ENCODE measurements around the gene CACNA1D. TPM values are rescaled to one million over a fixed set of nuclear protein-coding genes. Genes with fewer than 3 reads are reported as not detected.

Gene CACNA1D
- total RNA-seq, 1 experiment from 2014 or later, result not detected

DNA sequence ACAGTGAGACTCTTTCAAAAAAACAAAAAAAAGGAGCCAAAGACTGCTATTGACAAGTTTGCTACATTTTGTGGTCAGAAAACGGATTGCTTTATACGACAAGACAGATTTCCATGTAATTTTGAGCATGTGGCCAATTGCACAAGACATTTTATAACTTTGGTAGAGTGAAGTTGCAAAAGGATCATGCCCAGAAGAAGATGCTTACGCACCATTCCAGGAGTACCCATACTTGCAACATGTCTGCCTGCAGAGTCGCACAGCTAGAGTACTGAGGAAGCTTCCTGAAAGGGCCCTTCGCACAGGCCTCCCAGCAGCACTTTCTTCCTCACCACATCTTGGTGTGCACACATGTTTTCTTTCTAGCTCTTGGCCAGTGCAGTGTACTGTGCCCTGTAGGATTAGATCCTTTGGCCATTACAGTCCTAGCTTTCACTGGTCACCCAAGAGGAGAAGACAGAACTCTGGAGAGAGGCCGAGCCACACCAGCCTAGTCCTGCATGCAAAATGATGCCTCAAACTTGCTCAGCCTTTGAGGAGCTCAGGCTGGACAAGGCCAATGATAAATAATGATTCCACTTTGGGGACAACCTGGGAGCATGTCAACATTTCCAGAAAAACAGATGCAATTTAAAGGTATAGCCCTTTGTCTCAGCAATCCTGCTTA lies 340.2 kb downstream of the CACNA1D start:
- Histone ChIP-seq H3K4me3 (ENCODE audit: low read depth, low read length, poor library complexity, severe bottlenecking) (no peak overlapping the region), H3K27ac (ENCODE audit: low read depth, low read length, poor library complexity, severe bottlenecking) (no peak overlapping the region), H3K27me3 (replicated peaks; ENCODE audit: insufficient read depth, low read depth, low read length, poor library complexity) (no peaks in the 10 kb centered on the region), H3K4me1 (ENCODE audit: insufficient read depth, low read length, poor library complexity, severe bottlenecking) (no peaks in the 10 kb centered on the region), H3K36me3 (ENCODE audit: insufficient read depth, low read length, poor library complexity, severe bottlenecking) (no peaks in the 10 kb centered on the region), H3K9me3 (ENCODE audit: low read depth, low read length, poor library complexity, severe bottlenecking) (no peaks in the 10 kb centered on the region)
- ChIA-PET POLR2A (ENCODE audit: low non-redundant PET) (no interaction called here), CTCF (no interaction called here)
- DNase-seq (ENCODE audit: low spot score), result no peak
- TF ChIP-seq, protein P1, sequence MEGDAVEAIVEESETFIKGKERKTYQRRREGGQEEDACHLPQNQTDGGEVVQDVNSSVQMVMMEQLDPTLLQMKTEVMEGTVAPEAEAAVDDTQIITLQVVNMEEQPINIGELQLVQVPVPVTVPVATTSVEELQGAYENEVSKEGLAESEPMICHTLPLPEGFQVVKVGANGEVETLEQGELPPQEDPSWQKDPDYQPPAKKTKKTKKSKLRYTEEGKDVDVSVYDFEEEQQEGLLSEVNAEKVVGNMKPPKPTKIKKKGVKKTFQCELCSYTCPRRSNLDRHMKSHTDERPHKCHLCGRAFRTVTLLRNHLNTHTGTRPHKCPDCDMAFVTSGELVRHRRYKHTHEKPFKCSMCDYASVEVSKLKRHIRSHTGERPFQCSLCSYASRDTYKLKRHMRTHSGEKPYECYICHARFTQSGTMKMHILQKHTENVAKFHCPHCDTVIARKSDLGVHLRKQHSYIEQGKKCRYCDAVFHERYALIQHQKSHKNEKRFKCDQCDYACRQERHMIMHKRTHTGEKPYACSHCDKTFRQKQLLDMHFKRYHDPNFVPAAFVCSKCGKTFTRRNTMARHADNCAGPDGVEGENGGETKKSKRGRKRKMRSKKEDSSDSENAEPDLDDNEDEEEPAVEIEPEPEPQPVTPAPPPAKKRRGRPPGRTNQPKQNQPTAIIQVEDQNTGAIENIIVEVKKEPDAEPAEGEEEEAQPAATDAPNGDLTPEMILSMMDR (conservative IDR thresholded peaks at IDR 0.05; ENCODE audit: low read depth, low read length), result no peak
- no peak for TF ChIP-seq EZH2 (IDR thresholded peaks at IDR 0.05; ENCODE audit: borderline replicate concordance, low read depth, low read length, poor library complexity, severe bottlenecking)
- no TSS peak for BruUV-seq (replicated peaks)
- intact Hi-C loops (cut with micrococcal nuclease; ENCODE audit: unreplicated experiment), result no loop called here

DNA sequence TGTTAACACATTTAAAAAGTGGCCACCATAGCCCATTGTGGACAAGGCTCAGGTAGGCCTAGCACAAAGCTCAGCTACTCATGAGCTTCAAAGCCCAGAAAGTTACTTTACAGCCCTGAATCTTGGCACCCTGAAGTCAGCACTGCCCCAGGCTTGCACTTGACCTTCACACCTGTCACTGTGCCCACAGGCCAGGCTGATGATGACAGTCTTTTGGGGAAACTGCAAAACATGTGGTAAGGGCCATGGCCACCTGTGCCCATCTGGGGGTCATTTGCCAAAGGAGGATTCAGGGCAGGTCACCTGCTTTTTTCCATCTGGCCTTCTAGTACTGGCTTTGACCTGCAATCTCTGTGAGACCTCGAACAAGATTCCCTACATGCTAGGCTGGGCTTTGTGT lies 340.8 kb downstream of the CACNA1D start:
- Histone ChIP-seq H3K27ac (ENCODE audit: low read depth, low read length, poor library complexity, severe bottlenecking) (no peak overlapping the region), H3K4me1 (ENCODE audit: insufficient read depth, low read length, poor library complexity, severe bottlenecking) (no peaks in the 10 kb centered on the region), H3K27me3 (replicated peaks; ENCODE audit: insufficient read depth, low read depth, low read length, poor library complexity) (no peaks in the 10 kb centered on the region), H3K4me3 (ENCODE audit: low read depth, low read length, poor library complexity, severe bottlenecking) (no peak overlapping the region), H3K9me3 (ENCODE audit: low read depth, low read length, poor library complexity, severe bottlenecking) (no peaks in the 10 kb centered on the region), H3K36me3 (ENCODE audit: insufficient read depth, low read length, poor library complexity, severe bottlenecking) (no peaks in the 10 kb centered on the region)
- no TSS peak for BruUV-seq (replicated peaks)
- TF ChIP-seq, protein P1 (conservative IDR thresholded peaks at IDR 0.05; ENCODE audit: low read depth, low read length), result no peak
- TF ChIP-seq EZH2 (IDR thresholded peaks at IDR 0.05; ENCODE audit: borderline replicate concordance, low read depth, low read length, poor library complexity, severe bottlenecking), result no peak
- CTCF ChIA-PET, result no interaction called here
- DNase-seq (ENCODE audit: low spot score), result no peak
- POLR2A ChIA-PET (ENCODE audit: low non-redundant PET), result no interaction called here
- intact Hi-C loops (cut with micrococcal nuclease; ENCODE audit: unreplicated experiment), result no loop called here

DNA sequence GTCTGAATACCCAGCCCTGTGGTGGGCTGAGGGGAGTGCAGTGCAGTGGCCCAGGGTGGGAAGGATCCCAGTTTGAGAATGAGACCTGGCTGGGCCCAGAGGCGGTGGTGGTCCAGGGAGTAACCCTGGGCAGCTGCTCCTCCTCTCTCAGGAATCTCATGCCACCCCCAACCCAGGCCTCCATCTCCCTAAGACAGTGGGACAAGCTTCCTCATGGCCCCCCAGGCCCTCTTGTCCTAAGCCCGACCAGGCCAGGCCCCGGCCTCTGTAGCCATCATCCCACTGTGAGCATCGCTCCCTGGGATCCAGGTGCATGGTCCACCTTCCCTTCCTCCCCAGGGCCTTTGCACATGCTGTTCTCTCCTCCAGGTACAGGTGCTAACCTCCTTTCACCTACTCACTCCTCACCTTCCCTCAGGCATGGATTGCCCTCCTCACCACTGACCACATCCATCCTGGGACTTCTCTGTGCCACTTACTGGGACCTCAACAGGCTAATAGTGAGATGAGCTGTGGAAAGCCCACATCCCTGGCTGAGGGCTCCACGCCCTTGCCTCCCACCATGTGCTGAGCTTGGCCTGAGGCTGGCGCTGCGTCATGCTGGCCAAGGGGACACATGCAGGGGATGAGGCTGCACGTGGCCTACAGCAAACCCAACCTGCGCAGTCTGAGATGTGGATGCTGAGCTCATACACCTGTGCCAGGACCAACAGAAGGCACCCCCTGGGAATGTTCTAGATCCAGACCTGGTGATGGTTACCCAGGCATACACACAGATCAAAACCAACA lies 341.9 kb downstream of the CACNA1D start:
- no peak for DNase-seq (ENCODE audit: low spot score)
- Histone ChIP-seq H3K4me1 (ENCODE audit: insufficient read depth, low read length, poor library complexity, severe bottlenecking) (no peaks in the 10 kb centered on the region), H3K9me3 (ENCODE audit: low read depth, low read length, poor library complexity, severe bottlenecking) (no peaks in the 10 kb centered on the region), H3K27me3 (replicated peaks; ENCODE audit: insufficient read depth, low read depth, low read length, poor library complexity) (no peaks in the 10 kb centered on the region), H3K27ac (ENCODE audit: low read depth, low read length, poor library complexity, severe bottlenecking) (no peak overlapping the region), H3K4me3 (ENCODE audit: low read depth, low read length, poor library complexity, severe bottlenecking) (no peak overlapping the region), H3K36me3 (ENCODE audit: insufficient read depth, low read length, poor library complexity, severe bottlenecking) (no peaks in the 10 kb centered on the region)
- POLR2A ChIA-PET (ENCODE audit: low non-redundant PET), result no interaction called here
- CTCF ChIA-PET, result no interaction called here
- intact Hi-C loops (cut with micrococcal nuclease; ENCODE audit: unreplicated experiment), result no loop called here
- BruUV-seq (replicated peaks), result no TSS peak
- no peak for TF ChIP-seq EZH2 (IDR thresholded peaks at IDR 0.05; ENCODE audit: borderline replicate concordance, low read depth, low read length, poor library complexity, severe bottlenecking)
- TF ChIP-seq, protein P1 (conservative IDR thresholded peaks at IDR 0.05; ENCODE audit: low read depth, low read length), result no peak

Data from A673 (cell line).